Adipose tissue (tissue), 3 donors: ENCODE measurements around the gene CARD11. TPM values are rescaled to one million over a fixed set of nuclear protein-coding genes. Genes with fewer than 3 reads are reported as not detected.
"Not testable (repeated sequence)": the region's sequence is repeated elsewhere in the genome, so short reads cannot be mapped to it uniquely, and the experiment has no call there.

Source experiments
- H3K27ac ChIP-seq: one replicate; pipeline ENCODE4 v1.5.1; 2013; ENCODE audit warnings: low read depth, low read length
- WGBS, 3 donors: extraction: QIAGEN DNeasy Blood & Tissue Kit; methylation state at CpG; one replicate each; pipeline ENCODE4 v1.1.7; 2013; 5-methylcytosine and 5-hydroxymethylcytosine counted together
- polyA plus RNA-seq, 3 donors: library from polyadenylated mRNA; stranded (reverse); fragments of 200-250 nt; gene quantifications; one replicate each; pipeline ENCODE4 v1.2.3, GENCODE V29; 2013
- donor health status: healthy with polysubstance abuse.
- donor health status: Bipolar disorder and iron deficiency.
- donor health status: healthy.

The CARD11 gene
- polyA plus RNA-seq, 3 donors: 0.74 to 0.85 (median 0.79) TPM

DNA sequence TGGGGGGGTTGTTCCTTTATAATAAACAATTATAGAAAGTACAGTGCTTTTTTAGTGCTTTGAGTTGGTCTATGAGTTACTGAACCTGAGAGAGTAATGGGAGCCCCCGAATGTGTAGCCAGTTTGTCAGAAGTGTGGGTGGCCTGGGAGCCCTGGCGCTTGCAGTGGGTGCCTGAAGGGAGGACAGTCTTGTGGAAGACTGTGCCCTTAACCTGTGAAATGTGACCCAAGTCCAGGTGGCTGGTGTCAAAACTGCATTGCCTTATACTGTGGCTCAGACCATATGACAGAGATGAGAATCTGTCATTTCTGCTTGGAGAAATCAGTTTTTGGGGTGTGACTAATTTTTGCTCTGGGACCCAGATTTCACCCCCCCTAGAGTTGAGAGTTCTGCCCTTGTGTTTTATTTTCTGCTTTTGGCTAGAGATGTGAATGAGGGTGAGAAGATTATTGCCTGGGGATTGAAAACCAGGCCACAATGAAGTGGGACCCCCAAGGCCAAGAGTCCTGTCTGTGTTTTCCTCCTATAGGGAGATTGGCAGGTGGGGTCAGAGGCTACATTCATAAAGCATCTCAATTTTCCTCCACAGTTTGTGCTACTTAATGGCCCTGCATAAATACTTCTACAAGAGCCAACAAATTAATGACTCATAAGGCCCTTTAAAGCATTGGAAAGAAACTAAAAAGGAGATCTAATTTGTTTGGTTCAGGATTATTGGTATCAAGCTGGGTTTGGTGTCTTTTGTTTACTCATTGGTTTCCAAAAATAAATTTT is 24.1 kb upstream of the CARD11 start:
- H3K27ac ChIP-seq: no peak overlapping the region
- 89 to 94% (median 89%) methylated on average over 2 of the region's 2 CpGs for WGBS, 3 donors

- 75 to 87% (median 82%) methylated on average over 3 of the region's 3 CpGs for WGBS, 3 donors
- H3K27ac ChIP-seq: no peak overlapping the region
These were observed 23.5 kb upstream of the CARD11 start for GRCh38 chr7:3067193-3067592.

DNA sequence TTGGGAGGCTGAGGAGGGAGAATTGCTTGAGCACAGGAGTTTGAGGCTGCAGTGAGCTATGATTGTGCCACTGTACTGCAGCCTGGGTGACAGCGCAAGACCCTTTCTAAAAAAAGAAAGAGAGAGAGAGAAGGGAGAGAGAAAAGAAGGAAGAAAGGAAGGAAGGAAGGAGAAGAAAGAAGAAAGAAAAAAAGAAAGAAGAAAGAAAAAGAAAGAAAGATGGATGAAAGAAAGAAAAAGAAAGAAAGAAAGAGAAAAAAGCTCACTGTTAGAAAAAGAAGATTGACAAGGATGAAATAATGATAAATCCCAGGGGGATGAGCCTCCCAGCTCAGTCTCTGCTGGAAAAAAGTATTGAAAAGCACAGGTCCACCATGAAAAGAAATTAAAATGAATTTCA is 22.8 kb upstream of the CARD11 start:
- WGBS, 3 donors: 98 to 100% (median 100%) methylated on average over 1 of the region's 1 CpG
- no peak overlapping the region for H3K27ac ChIP-seq

DNA sequence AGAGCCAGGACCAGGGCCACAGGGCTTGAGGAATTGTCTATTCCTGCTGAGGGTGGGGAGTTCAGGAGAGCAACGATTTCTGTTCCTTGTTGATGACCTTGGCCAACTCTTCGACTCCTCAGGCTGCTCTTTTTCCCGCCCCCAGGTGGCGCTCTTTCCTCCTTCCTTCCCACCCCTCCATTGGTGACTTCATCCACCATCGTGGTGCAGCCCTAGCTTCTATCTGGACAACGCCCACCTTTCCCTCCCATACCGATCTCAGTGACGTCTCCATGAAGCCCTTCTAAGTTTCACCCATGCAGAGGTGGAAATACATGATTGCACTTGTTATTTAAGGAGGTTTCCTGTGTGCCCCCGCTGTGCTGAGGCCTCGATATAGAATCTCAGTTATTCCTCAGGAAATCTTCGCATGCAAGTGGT is 22.1 kb upstream of the CARD11 start:
- no peak overlapping the region for H3K27ac ChIP-seq
- WGBS, 3 donors: 44 to 54% (median 50%) methylated on average over 11 of the region's 11 CpGs

DNA sequence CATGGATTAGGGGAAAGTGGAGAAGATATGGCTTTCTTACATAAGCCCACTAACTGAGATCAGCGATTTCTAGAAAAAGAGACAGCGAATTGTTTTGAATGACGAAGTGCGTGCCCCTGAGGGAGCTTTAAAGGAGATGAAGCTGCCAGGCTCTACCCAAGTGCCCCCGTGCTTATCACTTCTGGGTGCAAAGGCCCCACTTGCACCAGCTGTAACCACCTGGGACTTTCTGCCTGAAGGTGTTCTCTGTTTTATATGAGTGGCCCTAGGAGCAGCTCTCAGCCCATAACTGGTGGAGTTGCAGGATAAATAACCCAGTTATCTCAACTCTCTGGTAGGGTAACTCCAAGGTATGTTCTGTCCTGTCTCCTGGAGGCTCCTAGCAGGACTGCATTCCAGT is 20.4 kb upstream of the CARD11 start:
- WGBS, 3 donors: 85 to 92% (median 92%) methylated on average over 5 of the region's 5 CpGs
- no peak overlapping the region for H3K27ac ChIP-seq

DNA sequence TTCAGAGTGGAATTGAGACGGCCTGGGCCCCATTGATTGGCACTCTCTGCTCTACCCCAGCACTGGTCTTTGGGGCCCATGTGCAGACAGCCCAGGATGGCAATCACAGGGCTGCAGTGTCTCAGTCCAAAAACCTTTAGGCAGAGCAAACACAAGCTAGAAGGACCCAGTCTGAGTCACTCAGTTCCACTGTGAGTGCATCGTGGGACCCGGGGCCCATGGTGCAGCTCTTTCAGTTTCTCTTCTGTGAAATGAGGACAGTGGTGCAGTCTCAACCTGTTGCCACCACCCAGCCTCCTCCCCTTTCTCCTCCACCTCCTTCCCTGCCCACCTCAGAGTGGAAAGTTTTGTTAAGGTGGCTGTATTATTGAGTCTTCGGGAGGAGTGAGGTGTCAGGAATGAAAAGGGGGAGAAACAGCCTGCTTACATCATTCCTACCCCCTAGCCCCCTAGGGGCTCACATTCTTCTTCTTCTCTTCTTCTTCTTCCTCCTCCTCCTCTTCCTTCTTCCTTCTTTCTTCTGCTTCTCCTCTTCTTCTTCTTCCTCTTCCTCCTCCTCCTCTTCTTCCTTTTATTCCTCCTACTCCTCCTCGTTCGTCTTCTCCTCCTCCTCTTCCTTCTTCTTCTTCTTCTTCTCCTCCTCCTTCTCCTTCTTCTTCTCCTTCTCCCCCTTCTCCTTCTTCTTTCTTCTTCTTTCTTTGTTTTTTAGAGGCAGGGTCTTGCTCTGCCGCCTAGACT is 19.5 kb upstream of the CARD11 start:
- no peak overlapping the region for H3K27ac ChIP-seq
- WGBS, 3 donors: 69 to 79% (median 69%) methylated on average over 7 of the region's 7 CpGs

- no peak overlapping the region for H3K27ac ChIP-seq
- WGBS, 3 donors: 28 to 57% (median 46%) methylated on average over 9 of the region's 9 CpGs
These were observed 13.4 kb upstream of the CARD11 start for GRCh38 chr7:3057066-3057420.

- 27 to 61% (median 52%) methylated on average over 24 of the region's 24 CpGs for WGBS, 3 donors
- H3K27ac ChIP-seq: no peak overlapping the region
These were observed 12.8 kb upstream of the CARD11 start for GRCh38 chr7:3056234-3057065.

GRCh38 chr7:3055626-3056025 is 12.0 kb upstream of the CARD11 start:
- H3K27ac ChIP-seq: no peak overlapping the region
- 32 to 79% (median 64%) methylated on average over 6 of the region's 6 CpGs for WGBS, 3 donors

DNA sequence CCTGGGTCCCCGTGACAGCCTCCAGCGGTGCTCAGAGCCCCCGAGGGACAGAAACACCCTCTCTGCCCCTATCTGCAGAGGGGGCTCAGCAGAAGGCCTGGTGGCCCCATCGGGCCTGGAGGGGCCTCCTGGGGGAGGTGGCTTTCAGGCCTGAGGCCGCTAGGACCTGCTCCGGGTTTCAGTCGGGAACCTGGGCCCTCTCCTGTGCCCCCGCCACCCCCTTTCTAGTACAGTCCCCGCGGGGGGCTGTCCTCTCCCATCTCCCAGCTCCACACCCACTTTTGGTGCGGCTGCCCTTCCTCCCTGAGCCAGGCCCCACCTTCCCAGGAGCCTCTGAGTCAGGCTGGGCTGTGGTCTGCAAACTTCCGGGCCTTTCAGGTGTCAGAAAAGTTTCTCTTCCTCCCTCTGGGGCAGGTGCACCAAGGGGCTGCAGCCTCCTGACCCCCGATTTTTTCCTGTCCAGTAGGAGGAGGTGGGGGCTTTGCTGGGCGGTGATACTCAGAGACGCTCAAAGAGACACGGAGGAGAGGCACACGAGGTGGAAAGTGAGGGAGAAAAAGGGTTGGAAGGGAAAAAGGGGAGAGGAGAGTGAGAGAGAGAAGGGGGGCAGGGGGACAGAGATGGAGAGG is 692 bp downstream of the CARD11 start:
- WGBS, 3 donors: 20 to 39% (median 25%) methylated on average over 12 to 17 of the region's 17 CpGs
- H3K27ac ChIP-seq: no peak overlapping the region

DNA sequence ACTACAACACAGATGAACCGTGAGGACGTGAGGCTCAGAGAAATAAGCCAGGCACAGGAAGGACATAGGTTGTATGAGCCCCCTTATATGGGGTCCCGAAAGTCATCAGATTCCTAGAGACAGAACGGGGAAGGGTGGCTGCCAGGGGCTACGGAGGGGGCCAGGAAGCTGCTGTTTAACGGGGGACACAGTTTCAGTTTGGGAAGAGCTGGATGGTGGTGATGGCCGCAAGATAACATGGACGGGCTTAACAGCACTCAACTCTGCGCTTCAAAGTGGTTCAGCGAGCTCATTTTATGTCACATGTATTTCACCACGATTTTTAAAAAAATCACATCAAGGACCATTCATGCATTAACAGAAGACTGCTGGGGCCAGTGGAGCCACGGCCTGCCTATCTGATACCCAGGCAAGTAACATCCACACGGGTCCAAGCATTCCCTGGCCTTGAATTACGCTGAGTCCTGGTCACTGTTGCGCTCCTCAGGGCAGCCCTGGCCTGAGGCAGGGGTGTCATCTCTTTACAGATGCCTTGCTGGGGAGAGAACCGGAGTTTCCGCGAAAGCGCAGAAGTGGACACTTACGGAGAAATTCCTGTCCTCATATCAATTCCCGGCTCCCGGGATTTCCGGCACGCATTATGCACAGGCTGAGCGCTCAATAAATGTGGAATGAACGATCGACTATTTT is 1.5 kb downstream of the CARD11 start:
- WGBS, 3 donors: 85 to 90% (median 87%) methylated on average over 27 of the region's 27 CpGs
- H3K27ac ChIP-seq: no peak overlapping the region

GRCh38 chr7:3039787-3040186 is 3.9 kb downstream of the CARD11 start:
- H3K27ac ChIP-seq: no peak overlapping the region
- WGBS, 3 donors: 89 to 94% (median 92%) methylated on average over 9 of the region's 9 CpGs

GRCh38 chr7:3038011-3038410 is 5.7 kb downstream of the CARD11 start:
- H3K27ac ChIP-seq: not testable (repeated sequence)
- WGBS, 3 donors: 81 to 91% (median 85%) methylated on average over 7 of the region's 7 CpGs

GRCh38 chr7:3037259-3037658 is 6.4 kb downstream of the CARD11 start:
- WGBS, 3 donors: 63 to 87% (median 71%) methylated on average over 3 to 4 of the region's 4 CpGs
- no peak overlapping the region for H3K27ac ChIP-seq

DNA sequence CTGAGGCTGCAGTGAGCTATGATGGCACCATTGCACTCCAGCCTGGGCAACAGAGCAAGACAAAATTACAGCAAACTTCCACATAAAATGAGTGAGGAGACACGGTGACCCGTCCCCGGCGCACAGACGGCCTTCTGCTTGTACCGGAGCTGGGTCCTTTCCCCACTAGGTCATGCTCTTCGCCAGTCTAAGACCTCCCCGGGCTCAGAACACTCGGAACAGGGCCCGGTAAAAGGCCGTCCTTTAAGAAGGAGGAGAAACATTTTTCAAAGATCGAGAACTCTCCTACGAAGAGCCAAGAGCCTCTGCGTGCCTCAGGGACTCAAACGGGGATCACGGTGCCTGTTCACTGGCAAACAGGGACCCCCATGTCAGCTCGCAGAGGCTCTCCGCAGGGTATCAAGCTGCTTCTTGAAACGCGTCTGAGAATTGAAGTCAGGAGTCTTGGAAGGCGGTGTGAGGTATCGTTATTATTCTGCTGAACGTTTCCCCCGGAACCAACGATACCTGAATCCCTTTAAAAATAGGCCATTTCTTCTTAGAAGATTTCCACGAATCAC is 9.0 kb downstream of the CARD11 start:
- no peak overlapping the region for H3K27ac ChIP-seq
- 93 to 95% (median 94%) methylated on average over 26 of the region's 26 CpGs for WGBS, 3 donors

DNA sequence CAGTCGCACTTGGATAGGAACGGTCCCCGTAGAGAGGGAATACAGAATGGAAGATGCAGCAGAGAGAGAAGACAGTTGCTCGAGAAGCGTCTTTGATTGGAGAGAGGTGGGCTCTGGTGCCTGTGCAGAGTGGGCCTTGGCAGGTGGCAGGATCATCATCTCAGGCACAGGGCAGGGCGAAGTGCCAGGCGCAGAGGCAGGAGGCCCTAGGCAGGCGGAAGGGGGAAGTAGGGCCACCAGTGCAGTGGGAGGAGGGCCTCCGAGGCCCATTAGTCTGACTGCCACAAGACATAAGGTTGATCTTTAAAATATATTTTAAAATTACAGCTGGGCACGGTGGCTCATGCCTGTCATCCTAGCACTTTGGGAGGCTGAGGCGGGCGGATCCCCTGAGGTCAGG is 10.1 kb downstream of the CARD11 start:
- H3K27ac ChIP-seq: no peak overlapping the region
- 57 to 73% (median 62%) methylated on average over 12 of the region's 12 CpGs for WGBS, 3 donors

DNA sequence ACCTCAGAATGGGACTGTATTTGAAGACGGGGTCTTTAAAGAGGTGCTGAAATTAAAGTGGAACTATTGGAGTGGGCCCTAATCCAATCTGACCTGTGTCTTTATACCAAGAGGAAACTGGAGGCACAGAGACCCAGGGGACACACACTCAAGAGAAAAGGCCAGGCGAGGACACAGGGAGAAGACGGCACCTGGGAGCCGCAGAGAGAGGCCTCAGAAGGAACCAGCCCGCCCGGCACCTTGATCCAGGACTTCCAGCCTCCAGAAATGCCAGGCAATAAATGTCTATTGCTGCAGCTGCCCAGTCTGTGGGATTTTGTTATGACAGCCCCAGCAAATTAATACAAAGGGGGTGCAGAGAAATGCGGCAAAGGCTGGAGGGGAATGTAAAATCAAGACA is 10.5 kb downstream of the CARD11 start:
- H3K27ac ChIP-seq: no peak overlapping the region
- 72 to 78% (median 72%) methylated on average over 7 of the region's 7 CpGs for WGBS, 3 donors

GRCh38 chr7:3032256-3032655 is 11.4 kb downstream of the CARD11 start:
- 60 to 69% (median 68%) methylated on average over 4 of the region's 4 CpGs for WGBS, 3 donors

More at GRCh38 chr7:3032256-3032655, 11.4 kb downstream of the CARD11 start:
- no peak overlapping the region for H3K27ac ChIP-seq
